WTC11 (cell line): ENCODE data around the gene GPC1.

ENCODE experiments used
- NFYB ChIP-seq: sonication (generic); formaldehyde crosslinking; conservative IDR thresholded peaks from 2 replicates; pipeline ENCODE4 v1.8.0; 2022; ENCODE audit warnings: low read depth, missing genetic modification reagents
- TF ChIP-seq, protein P1 (sequence below): fragments of 200-600 bp; IDR thresholded peaks from 2 replicates; pipeline ENCODE4 v1.8.0; 2022; ENCODE audit warnings: antibody characterized with exemption
- TF ChIP-seq, protein P2 (sequence below): sonication (generic); formaldehyde crosslinking; IDR thresholded peaks from 2 replicates; pipeline ENCODE4 v1.8.0; 2023; ENCODE audit warnings: mild to moderate bottlenecking, missing genetic modification reagents
- TF ChIP-seq, protein P3 (sequence below): sonication (generic); formaldehyde crosslinking; IDR thresholded peaks from 2 replicates; pipeline ENCODE4 v1.8.0; 2022; ENCODE audit warnings: mild to moderate bottlenecking, missing genetic modification reagents
- TF ChIP-seq, protein P4 (sequence below): sonication (generic); formaldehyde crosslinking; IDR thresholded peaks from 2 replicates; pipeline ENCODE4 v1.8.1; 2023; ENCODE audit warnings: mild to moderate bottlenecking, missing genetic modification reagents

DNA sequence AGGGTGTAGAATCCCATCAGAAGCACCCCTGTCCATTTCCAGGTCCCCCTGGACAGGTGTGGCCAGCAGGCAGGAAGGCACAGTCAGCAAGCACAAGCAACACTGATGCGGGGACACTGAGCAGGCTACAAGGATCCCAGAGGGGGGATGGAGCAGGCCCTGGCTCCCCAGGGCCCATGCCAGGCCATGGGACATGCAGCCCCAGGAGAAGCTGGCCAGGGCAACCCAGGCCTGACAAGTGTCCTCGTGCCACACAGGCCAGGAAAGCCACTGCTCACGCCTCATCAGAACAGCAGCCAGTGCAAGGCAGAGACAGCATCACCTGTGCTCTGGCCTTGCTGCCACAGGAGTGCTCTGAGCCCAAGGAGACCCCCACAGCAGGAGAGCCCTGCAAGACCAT lies 14.1 kb upstream of the GPC1 start:
- TF ChIP-seq, protein P1, sequence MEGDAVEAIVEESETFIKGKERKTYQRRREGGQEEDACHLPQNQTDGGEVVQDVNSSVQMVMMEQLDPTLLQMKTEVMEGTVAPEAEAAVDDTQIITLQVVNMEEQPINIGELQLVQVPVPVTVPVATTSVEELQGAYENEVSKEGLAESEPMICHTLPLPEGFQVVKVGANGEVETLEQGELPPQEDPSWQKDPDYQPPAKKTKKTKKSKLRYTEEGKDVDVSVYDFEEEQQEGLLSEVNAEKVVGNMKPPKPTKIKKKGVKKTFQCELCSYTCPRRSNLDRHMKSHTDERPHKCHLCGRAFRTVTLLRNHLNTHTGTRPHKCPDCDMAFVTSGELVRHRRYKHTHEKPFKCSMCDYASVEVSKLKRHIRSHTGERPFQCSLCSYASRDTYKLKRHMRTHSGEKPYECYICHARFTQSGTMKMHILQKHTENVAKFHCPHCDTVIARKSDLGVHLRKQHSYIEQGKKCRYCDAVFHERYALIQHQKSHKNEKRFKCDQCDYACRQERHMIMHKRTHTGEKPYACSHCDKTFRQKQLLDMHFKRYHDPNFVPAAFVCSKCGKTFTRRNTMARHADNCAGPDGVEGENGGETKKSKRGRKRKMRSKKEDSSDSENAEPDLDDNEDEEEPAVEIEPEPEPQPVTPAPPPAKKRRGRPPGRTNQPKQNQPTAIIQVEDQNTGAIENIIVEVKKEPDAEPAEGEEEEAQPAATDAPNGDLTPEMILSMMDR = no peak
- TF ChIP-seq, protein P2, sequence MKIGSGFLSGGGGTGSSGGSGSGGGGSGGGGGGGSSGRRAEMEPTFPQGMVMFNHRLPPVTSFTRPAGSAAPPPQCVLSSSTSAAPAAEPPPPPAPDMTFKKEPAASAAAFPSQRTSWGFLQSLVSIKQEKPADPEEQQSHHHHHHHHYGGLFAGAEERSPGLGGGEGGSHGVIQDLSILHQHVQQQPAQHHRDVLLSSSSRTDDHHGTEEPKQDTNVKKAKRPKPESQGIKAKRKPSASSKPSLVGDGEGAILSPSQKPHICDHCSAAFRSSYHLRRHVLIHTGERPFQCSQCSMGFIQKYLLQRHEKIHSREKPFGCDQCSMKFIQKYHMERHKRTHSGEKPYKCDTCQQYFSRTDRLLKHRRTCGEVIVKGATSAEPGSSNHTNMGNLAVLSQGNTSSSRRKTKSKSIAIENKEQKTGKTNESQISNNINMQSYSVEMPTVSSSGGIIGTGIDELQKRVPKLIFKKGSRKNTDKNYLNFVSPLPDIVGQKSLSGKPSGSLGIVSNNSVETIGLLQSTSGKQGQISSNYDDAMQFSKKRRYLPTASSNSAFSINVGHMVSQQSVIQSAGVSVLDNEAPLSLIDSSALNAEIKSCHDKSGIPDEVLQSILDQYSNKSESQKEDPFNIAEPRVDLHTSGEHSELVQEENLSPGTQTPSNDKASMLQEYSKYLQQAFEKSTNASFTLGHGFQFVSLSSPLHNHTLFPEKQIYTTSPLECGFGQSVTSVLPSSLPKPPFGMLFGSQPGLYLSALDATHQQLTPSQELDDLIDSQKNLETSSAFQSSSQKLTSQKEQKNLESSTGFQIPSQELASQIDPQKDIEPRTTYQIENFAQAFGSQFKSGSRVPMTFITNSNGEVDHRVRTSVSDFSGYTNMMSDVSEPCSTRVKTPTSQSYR (CRISPR knock-in tag) = no peak
- TF ChIP-seq, protein P3, sequence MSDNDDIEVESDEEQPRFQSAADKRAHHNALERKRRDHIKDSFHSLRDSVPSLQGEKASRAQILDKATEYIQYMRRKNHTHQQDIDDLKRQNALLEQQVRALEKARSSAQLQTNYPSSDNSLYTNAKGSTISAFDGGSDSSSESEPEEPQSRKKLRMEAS (CRISPR knock-in tag) = no peak
- TF ChIP-seq NFYB (CRISPR knock-in tag) = no peak
- TF ChIP-seq, protein P4, sequence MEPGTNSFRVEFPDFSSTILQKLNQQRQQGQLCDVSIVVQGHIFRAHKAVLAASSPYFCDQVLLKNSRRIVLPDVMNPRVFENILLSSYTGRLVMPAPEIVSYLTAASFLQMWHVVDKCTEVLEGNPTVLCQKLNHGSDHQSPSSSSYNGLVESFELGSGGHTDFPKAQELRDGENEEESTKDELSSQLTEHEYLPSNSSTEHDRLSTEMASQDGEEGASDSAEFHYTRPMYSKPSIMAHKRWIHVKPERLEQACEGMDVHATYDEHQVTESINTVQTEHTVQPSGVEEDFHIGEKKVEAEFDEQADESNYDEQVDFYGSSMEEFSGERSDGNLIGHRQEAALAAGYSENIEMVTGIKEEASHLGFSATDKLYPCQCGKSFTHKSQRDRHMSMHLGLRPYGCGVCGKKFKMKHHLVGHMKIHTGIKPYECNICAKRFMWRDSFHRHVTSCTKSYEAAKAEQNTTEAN (CRISPR knock-in tag) = no peak
